OCI-LY3 (cell line): ENCODE measurements around the gene RNFT2.

ENCODE experiments used
- H2AFZ ChIP-seq: fragments of 200-600, 300-600 bp; shearing (Covaris generic); 2 replicates; pipeline ENCODE4 v1.6.0; 2014; ENCODE audit warnings: antibody characterized with exemption, low read depth, low read length
- H3K27ac ChIP-seq: fragments of 200-600, 300-600 bp; sonication (generic); 2 replicates; pipeline ENCODE4 v1.5.1; 2014; ENCODE audit warnings: mild to moderate bottlenecking, low read length, moderate library complexity, mixed read lengths
- H3K27me3 ChIP-seq: fragments of 200-600, 300-600 bp; sonication (generic); 2 replicates; pipeline ENCODE4 v1.6.1; 2014; ENCODE audit warnings: low read depth, low read length, mixed read lengths
- H3K36me3 ChIP-seq: fragments of 200-600, 300-600 bp; sonication (generic); replicated peaks from 2 replicates; pipeline ENCODE3; 2014; ENCODE audit warnings: low read depth, low read length, mixed read lengths
- H3K4me1 ChIP-seq: fragments of 300-600, 200-600 bp; sonication (generic); 2 replicates; pipeline ENCODE4 v1.6.1; 2014; ENCODE audit warnings: low read length, mixed read lengths
- H3K4me2 ChIP-seq: fragments of 200-600, 300-600 bp; sonication (generic); 2 replicates; pipeline ENCODE4 v1.6.1; 2014; ENCODE audit warnings: low read length, mixed read lengths
- H3K4me3 ChIP-seq: fragments of 300-600, 200-600 bp; sonication (generic); 2 replicates; pipeline ENCODE4 v1.5.1; 2014; ENCODE audit warnings: antibody characterized with exemption, mild to moderate bottlenecking, low read length, moderate library complexity
- H3K79me2 ChIP-seq: fragments of 300-600, 200-600 bp; shearing (Covaris generic); 2 replicates; pipeline ENCODE4 v1.6.1; 2014; ENCODE audit warnings: mild to moderate bottlenecking, low read length, mixed read lengths
- H3K9ac ChIP-seq: fragments of 300-600, 200-600 bp; shearing (Covaris generic); 2 replicates; pipeline ENCODE4 v1.6.0; 2014; ENCODE audit warnings: mild to moderate bottlenecking, low read length, moderate library complexity
- H3K9me3 ChIP-seq: fragments of 200-600, 300-600 bp; shearing (Covaris generic); 2 replicates; pipeline ENCODE4 v1.6.1; 2014; ENCODE audit warnings: low read length, mixed read lengths; ENCODE audit not compliant: insufficient read depth
- H4K20me1 ChIP-seq: fragments of 200-600, 300-600 bp; sonication (generic); 2 replicates; pipeline ENCODE4 v1.6.1; 2016; ENCODE audit warnings: low read length, mixed read lengths; ENCODE audit not compliant: insufficient read depth
- EZH2phosphoT487 ChIP-seq: fragments of 200-600 bp; shearing (Covaris generic); IDR thresholded peaks from 2 replicates; pipeline ENCODE4 v1.6.1; 2018; ENCODE audit warnings: antibody characterized with exemption, mixed run types, low read depth
- TF ChIP-seq, protein P1 (sequence below): fragments of 200-600, 300-600 bp; sonication (generic); IDR thresholded peaks from 2 replicates; pipeline ENCODE4 v1.5.1; 2014; ENCODE audit warnings: antibody characterized with exemption, low read length, low read depth

Gene RNFT2

DNA sequence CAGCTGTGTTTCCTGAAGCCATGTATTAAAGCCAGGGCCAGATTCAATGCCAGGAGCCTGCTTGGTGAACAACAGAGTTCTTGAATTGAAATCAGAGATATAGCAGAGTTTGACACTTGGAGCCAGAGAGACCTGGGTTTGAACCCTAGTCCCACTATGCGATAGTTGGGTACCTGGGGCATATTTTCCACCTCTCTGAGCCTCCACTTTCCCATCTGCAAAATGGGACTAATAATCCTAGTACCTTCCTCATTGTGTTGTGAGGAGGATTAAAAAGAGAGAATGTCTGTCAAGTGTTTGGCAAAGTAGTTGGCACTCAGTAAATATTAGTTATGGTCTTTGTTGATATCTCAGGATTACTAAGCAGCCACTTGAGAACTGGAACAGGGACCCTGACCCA lies 149.1 kb downstream of the RNFT2 start:
- no peaks in the 10 kb centered on the region for H3K36me3 ChIP-seq
- no peak overlapping the region for H3K9ac ChIP-seq
- H3K27ac ChIP-seq = no peak overlapping the region
- no peaks in the 10 kb centered on the region for H3K79me2 ChIP-seq
- H3K4me2 ChIP-seq = no peak overlapping the region
- H3K9me3 ChIP-seq = no peaks in the 10 kb centered on the region
- peaks cover 8% of the 10 kb centered on the region; the same call in 1 of the 2 replicates for H3K27me3 ChIP-seq
- no peak overlapping the region for H3K4me3 ChIP-seq
- no peak overlapping the region for H2AFZ ChIP-seq
- TF ChIP-seq, protein P1, sequence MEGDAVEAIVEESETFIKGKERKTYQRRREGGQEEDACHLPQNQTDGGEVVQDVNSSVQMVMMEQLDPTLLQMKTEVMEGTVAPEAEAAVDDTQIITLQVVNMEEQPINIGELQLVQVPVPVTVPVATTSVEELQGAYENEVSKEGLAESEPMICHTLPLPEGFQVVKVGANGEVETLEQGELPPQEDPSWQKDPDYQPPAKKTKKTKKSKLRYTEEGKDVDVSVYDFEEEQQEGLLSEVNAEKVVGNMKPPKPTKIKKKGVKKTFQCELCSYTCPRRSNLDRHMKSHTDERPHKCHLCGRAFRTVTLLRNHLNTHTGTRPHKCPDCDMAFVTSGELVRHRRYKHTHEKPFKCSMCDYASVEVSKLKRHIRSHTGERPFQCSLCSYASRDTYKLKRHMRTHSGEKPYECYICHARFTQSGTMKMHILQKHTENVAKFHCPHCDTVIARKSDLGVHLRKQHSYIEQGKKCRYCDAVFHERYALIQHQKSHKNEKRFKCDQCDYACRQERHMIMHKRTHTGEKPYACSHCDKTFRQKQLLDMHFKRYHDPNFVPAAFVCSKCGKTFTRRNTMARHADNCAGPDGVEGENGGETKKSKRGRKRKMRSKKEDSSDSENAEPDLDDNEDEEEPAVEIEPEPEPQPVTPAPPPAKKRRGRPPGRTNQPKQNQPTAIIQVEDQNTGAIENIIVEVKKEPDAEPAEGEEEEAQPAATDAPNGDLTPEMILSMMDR = no peak
- no peak for TF ChIP-seq EZH2phosphoT487
- no peaks in the 10 kb centered on the region for H4K20me1 ChIP-seq
- no peaks in the 10 kb centered on the region for H3K4me1 ChIP-seq

DNA sequence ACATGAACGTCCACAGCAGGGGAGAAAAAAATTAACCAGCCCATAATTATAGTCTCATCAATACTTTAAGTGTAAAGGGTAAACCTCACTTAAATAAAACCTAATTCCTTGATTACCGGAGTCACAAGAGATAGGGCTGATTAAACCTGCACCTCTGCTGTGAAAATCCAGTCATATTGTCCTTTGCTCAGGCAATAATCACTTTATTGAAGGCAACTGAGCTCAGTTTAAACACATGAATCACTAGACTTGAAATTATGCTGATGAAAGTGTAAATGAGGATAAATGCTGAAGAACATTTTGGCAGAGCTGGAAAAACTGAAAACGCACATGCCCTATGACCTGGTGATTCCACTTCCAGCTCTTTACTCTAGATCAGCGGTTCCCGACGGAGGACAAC lies 149.8 kb downstream of the RNFT2 start:
- H3K9me3 ChIP-seq = no peaks in the 10 kb centered on the region
- H2AFZ ChIP-seq = no peak overlapping the region
- peaks cover 6% of the 10 kb centered on the region; the same call in 1 of the 2 replicates for H3K27me3 ChIP-seq
- no peak overlapping the region for H3K4me3 ChIP-seq
- TF ChIP-seq, protein P1 = no peak
- TF ChIP-seq EZH2phosphoT487 = no peak
- no peaks in the 10 kb centered on the region for H3K79me2 ChIP-seq
- H3K4me1 ChIP-seq = no peaks in the 10 kb centered on the region
- H3K27ac ChIP-seq = no peak overlapping the region
- no peaks in the 10 kb centered on the region for H4K20me1 ChIP-seq
- no peak overlapping the region for H3K4me2 ChIP-seq
- no peak overlapping the region for H3K9ac ChIP-seq
- H3K36me3 ChIP-seq = no peaks in the 10 kb centered on the region

DNA sequence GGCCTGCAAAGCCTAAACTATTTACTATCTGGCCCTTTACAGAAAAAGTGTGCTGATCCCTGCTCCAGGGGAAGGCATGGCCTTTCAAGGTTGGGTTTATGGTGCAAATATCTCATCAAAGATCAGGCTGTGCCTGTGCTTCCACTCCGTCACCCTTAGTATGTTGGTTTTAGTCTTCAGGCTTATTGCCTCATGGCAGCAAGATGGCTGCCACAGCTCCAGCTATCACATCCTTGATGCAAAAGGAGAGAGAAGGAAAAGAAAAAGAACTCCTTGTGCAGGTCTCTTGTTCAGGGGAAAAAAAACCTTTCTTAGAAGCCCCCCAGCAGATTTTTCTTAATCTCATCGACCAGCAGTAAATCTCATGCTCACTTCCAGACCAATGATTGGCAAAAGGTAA lies 152.2 kb downstream of the RNFT2 start:
- Histone ChIP-seq H2AFZ (no peak overlapping the region), H3K9ac (no peak overlapping the region), H3K79me2 (no peaks in the 10 kb centered on the region), H3K27ac (no peak overlapping the region), H3K27me3 (peaks cover 9% of the 10 kb centered on the region), H4K20me1 (no peaks in the 10 kb centered on the region), H3K4me1 (no peaks in the 10 kb centered on the region), H3K9me3 (no peaks in the 10 kb centered on the region), H3K36me3 (no peaks in the 10 kb centered on the region), H3K4me2 (no peak overlapping the region), H3K4me3 (no peak overlapping the region)
- TF ChIP-seq, protein P1 = no peak
- TF ChIP-seq EZH2phosphoT487 = no peak

DNA sequence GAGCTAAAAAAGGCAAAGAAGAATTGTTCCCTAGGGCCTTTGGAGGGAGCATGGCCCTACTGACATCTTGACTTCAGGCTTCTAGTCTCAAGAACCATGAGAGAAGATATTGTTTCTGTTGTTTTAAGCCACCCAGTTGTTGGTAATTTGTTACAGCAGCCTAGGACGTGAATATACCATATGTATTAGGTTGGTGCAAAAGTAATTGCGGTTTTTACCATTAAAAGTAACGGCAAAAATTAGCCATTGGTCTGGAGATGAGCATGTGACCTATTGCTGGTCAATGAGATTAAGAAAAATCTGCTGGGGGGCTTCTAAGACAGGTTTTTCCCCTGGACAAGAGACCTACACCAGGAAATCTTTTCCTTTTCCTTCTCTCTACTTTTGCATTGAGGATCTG lies 152.9 kb downstream of the RNFT2 start:
- peaks cover 10% of the 10 kb centered on the region for H3K27me3 ChIP-seq
- TF ChIP-seq EZH2phosphoT487 = no peak
- TF ChIP-seq, protein P1 = no peak

More for the DNA sequence above, 152.9 kb downstream of the RNFT2 start:
- Histone ChIP-seq H3K4me2 (no peak overlapping the region), H3K36me3 (no peaks in the 10 kb centered on the region), H2AFZ (no peak overlapping the region), H3K27ac (no peak overlapping the region), H3K4me1 (no peaks in the 10 kb centered on the region), H3K4me3 (no peak overlapping the region), H3K79me2 (no peaks in the 10 kb centered on the region), H3K9ac (no peak overlapping the region), H3K9me3 (no peaks in the 10 kb centered on the region), H4K20me1 (no peaks in the 10 kb centered on the region)
